ENCODE results near the gene SPA17.

The SPA17 gene

GRCh38 chr11:124673333-124674167, at the start of gene SPA17, which contains the start of gene SIAE:
Gene SPA17, plus strand, starts transcription at chr11:124673904. Its CDS starts 1,361 bp downstream, at chr11:124675265.
Gene SIAE, minus strand, starts transcription at chr11:124673739. Its CDS starts 31 bp downstream, at chr11:124673708.
- Histone ChIP-seq H3K4me3 (ENCODE audit: low read length) (peak within 1 kb of the TSS; percentile 78), H3K27ac (ENCODE audit: low read length) (no peak within 1 kb of the TSS), H3K27me3 (ENCODE audit: insufficient read depth, low read length) (peaks cover 42% of the 10 kb centered on the region), H3K4me1 (ENCODE audit: insufficient read depth, low read length) (no peaks in the 10 kb centered on the region), H3K9ac (ENCODE audit: low read depth, low read length) (peak within 1 kb of the TSS; percentile 73), H3K36me3 (ENCODE audit: insufficient read depth, low read depth, low read length) (no peaks in the 10 kb centered on the region), H3K9me3 (ENCODE audit: insufficient read depth, low read depth, low read length) (no peaks in the 10 kb centered on the region)

- H3K4me3 ChIP-seq (ENCODE audit: low read length) = no peak overlapping the region
- no peak overlapping the region for H3K27ac ChIP-seq (ENCODE audit: low read length)
- no peaks in the 10 kb centered on the region for H3K9me3 ChIP-seq (ENCODE audit: insufficient read depth, low read depth, low read length)
- no peak overlapping the region for H3K9ac ChIP-seq (ENCODE audit: low read depth, low read length)
- no peaks in the 10 kb centered on the region for H3K27me3 ChIP-seq (ENCODE audit: insufficient read depth, low read length)
- peaks cover 7% of the 10 kb centered on the region for H3K4me1 ChIP-seq (ENCODE audit: insufficient read depth, low read length)
- peaks cover 54% of the 10 kb centered on the region for H3K36me3 ChIP-seq (ENCODE audit: insufficient read depth, low read depth, low read length)
These were observed 48.1 kb upstream of the SPA17 start for GRCh38 chr11:124625504-124626168.

- H3K4me1 ChIP-seq (ENCODE audit: insufficient read depth, low read length) = peaks cover 7% of the 10 kb centered on the region
- H3K4me3 ChIP-seq (ENCODE audit: low read length) = no peak overlapping the region
- H3K9ac ChIP-seq (ENCODE audit: low read depth, low read length) = no peak overlapping the region
- no peak overlapping the region for H3K27ac ChIP-seq (ENCODE audit: low read length)
- H3K36me3 ChIP-seq (ENCODE audit: insufficient read depth, low read depth, low read length) = peaks cover 73% of the 10 kb centered on the region
- H3K27me3 ChIP-seq (ENCODE audit: insufficient read depth, low read length) = no peaks in the 10 kb centered on the region
- no peaks in the 10 kb centered on the region for H3K9me3 ChIP-seq (ENCODE audit: insufficient read depth, low read depth, low read length)
These were observed 46.2 kb upstream of the SPA17 start for GRCh38 chr11:124627546-124627945.

- Histone ChIP-seq H3K27ac (ENCODE audit: low read length) (no peak overlapping the region), H3K36me3 (ENCODE audit: insufficient read depth, low read depth, low read length) (peaks cover 94% of the 10 kb centered on the region), H3K9ac (ENCODE audit: low read depth, low read length) (no peak overlapping the region), H3K4me1 (ENCODE audit: insufficient read depth, low read length) (no peaks in the 10 kb centered on the region), H3K27me3 (ENCODE audit: insufficient read depth, low read length) (no peaks in the 10 kb centered on the region), H3K4me3 (ENCODE audit: low read length) (no peak overlapping the region), H3K9me3 (ENCODE audit: insufficient read depth, low read depth, low read length) (no peaks in the 10 kb centered on the region)
These were observed 43.7 kb upstream of the SPA17 start for GRCh38 chr11:124629961-124630360.

GRCh38 chr11:124633355-124633754, 40.3 kb upstream of the SPA17 start:
- H3K27me3 ChIP-seq (ENCODE audit: insufficient read depth, low read length) = no peaks in the 10 kb centered on the region
- H3K27ac ChIP-seq (ENCODE audit: low read length) = no peak overlapping the region
- H3K9ac ChIP-seq (ENCODE audit: low read depth, low read length) = no peak overlapping the region
- no peaks in the 10 kb centered on the region for H3K4me1 ChIP-seq (ENCODE audit: insufficient read depth, low read length)
- peaks cover 94% of the 10 kb centered on the region for H3K36me3 ChIP-seq (ENCODE audit: insufficient read depth, low read depth, low read length)
- H3K4me3 ChIP-seq (ENCODE audit: low read length) = no peak overlapping the region
- H3K9me3 ChIP-seq (ENCODE audit: insufficient read depth, low read depth, low read length) = no peaks in the 10 kb centered on the region

GRCh38 chr11:124635932-124636331, 37.8 kb upstream of the SPA17 start:
- Histone ChIP-seq H3K4me1 (ENCODE audit: insufficient read depth, low read length) (no peaks in the 10 kb centered on the region), H3K36me3 (ENCODE audit: insufficient read depth, low read depth, low read length) (peaks cover 79% of the 10 kb centered on the region), H3K27me3 (ENCODE audit: insufficient read depth, low read length) (no peaks in the 10 kb centered on the region), H3K9ac (ENCODE audit: low read depth, low read length) (no peak overlapping the region), H3K4me3 (ENCODE audit: low read length) (no peak overlapping the region), H3K9me3 (ENCODE audit: insufficient read depth, low read depth, low read length) (no peaks in the 10 kb centered on the region), H3K27ac (ENCODE audit: low read length) (no peak overlapping the region)

GRCh38 chr11:124638500-124638899, 35.2 kb upstream of the SPA17 start:
- Histone ChIP-seq H3K9ac (ENCODE audit: low read depth, low read length) (no peak overlapping the region), H3K27ac (ENCODE audit: low read length) (no peak overlapping the region), H3K4me3 (ENCODE audit: low read length) (no peak overlapping the region), H3K36me3 (ENCODE audit: insufficient read depth, low read depth, low read length) (peaks cover 53% of the 10 kb centered on the region), H3K4me1 (ENCODE audit: insufficient read depth, low read length) (no peaks in the 10 kb centered on the region), H3K27me3 (ENCODE audit: insufficient read depth, low read length) (no peaks in the 10 kb centered on the region), H3K9me3 (ENCODE audit: insufficient read depth, low read depth, low read length) (no peaks in the 10 kb centered on the region)

- Histone ChIP-seq H3K36me3 (ENCODE audit: insufficient read depth, low read depth, low read length) (peaks cover 48% of the 10 kb centered on the region), H3K9ac (ENCODE audit: low read depth, low read length) (no peak overlapping the region), H3K4me1 (ENCODE audit: insufficient read depth, low read length) (no peaks in the 10 kb centered on the region), H3K27me3 (ENCODE audit: insufficient read depth, low read length) (no peaks in the 10 kb centered on the region), H3K9me3 (ENCODE audit: insufficient read depth, low read depth, low read length) (no peaks in the 10 kb centered on the region), H3K27ac (ENCODE audit: low read length) (no peak overlapping the region), H3K4me3 (ENCODE audit: low read length) (no peak overlapping the region)
These were observed 34.5 kb upstream of the SPA17 start for GRCh38 chr11:124639186-124639585.

DNA sequence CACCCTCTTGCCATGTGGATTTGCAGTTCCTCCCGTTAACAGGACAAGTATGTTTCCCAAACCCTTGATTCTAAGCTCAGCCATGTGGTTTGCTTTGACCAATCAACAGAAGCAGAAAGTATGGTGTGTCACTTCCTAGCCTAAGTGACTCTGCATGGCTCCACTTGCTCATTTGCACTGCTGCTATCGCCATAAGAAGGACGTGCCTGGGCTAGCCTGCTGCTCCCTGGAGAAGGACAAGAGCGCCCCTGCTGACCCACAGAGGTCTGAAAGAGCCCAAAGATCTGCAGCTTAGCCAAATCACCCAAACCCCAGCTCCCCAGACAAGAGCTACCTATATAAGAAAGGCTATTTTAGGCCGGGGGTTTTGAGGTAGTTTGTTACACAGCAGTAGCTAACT, 33.0 kb upstream of the SPA17 start:
- Histone ChIP-seq H3K27ac (ENCODE audit: low read length) (no peak overlapping the region), H3K36me3 (ENCODE audit: insufficient read depth, low read depth, low read length) (peaks cover 33% of the 10 kb centered on the region; the same call in 1 of the 2 replicates), H3K9me3 (ENCODE audit: insufficient read depth, low read depth, low read length) (no peaks in the 10 kb centered on the region), H3K9ac (ENCODE audit: low read depth, low read length) (no peak overlapping the region), H3K27me3 (ENCODE audit: insufficient read depth, low read length) (no peaks in the 10 kb centered on the region; the same call in 1 of the 2 replicates), H3K4me1 (ENCODE audit: insufficient read depth, low read length) (no peaks in the 10 kb centered on the region), H3K4me3 (ENCODE audit: low read length) (no peak overlapping the region)

DNA sequence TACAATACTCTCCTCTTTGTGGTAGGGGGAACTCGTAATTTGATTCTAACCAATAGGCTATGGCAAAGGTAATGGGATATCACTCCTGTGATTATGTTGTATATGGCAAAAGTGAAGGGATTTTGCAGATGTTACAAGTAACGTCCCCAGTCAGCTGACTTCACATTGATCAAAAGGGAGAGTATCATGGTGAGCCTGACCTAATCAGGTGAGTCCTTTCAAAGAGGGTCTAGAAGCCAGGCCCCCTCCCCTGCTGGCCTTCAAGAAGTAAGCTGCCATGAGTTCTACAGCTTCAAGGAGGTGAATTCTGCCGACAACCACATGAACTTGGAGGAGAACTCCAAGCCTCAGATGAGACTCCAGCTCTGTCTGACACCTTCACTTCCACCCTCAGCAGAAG, 31.1 kb upstream of the SPA17 start:
- H3K9ac ChIP-seq (ENCODE audit: low read depth, low read length) = no peak overlapping the region
- H3K36me3 ChIP-seq (ENCODE audit: insufficient read depth, low read depth, low read length) = peaks cover 14% of the 10 kb centered on the region; the same call in 1 of the 2 replicates
- no peaks in the 10 kb centered on the region for H3K4me1 ChIP-seq (ENCODE audit: insufficient read depth, low read length)
- no peaks in the 10 kb centered on the region for H3K9me3 ChIP-seq (ENCODE audit: insufficient read depth, low read depth, low read length)
- H3K4me3 ChIP-seq (ENCODE audit: low read length) = no peak overlapping the region
- H3K27me3 ChIP-seq (ENCODE audit: insufficient read depth, low read length) = no peaks in the 10 kb centered on the region; the same call in 1 of the 2 replicates
- H3K27ac ChIP-seq (ENCODE audit: low read length) = no peak overlapping the region

- Histone ChIP-seq H3K9ac (ENCODE audit: low read depth, low read length) (no peak overlapping the region), H3K36me3 (ENCODE audit: insufficient read depth, low read depth, low read length) (0 out of 2 replicates have a peak, but pooled peaks cover 10% of the 10 kb centered on the region), H3K27me3 (ENCODE audit: insufficient read depth, low read length) (no peaks in the 10 kb centered on the region; the same call in 1 of the 2 replicates), H3K27ac (ENCODE audit: low read length) (no peak overlapping the region), H3K4me1 (ENCODE audit: insufficient read depth, low read length) (no peaks in the 10 kb centered on the region), H3K4me3 (ENCODE audit: low read length) (no peak overlapping the region), H3K9me3 (ENCODE audit: insufficient read depth, low read depth, low read length) (no peaks in the 10 kb centered on the region)
These were observed 30.6 kb upstream of the SPA17 start for GRCh38 chr11:124643042-124643604.

Measured in iPS-20b (cell line).